Natural killer cell (primary cell): ENCODE measurements around the gene PSD. TPM values are rescaled to one million over a fixed set of nuclear protein-coding genes. Genes with fewer than 3 reads are reported as not detected.

ENCODE experiments used
- ATAC-seq, 3 donors: fragments of 150-1000 bp in 2 of 3; fragments of 200-7000 bp in 1 of 3; cut with Tn5 transposase; 1 replicate in 1 of 3; 2 replicates in 2 of 3; pipeline ENCODE4 v1.10.0; 2021; ENCODE audit warnings: mild to moderate bottlenecking in 2 of 3, moderate library complexity in 2 of 3
- DNase-seq, 2 donors: peaks; one replicate each; pipeline versions ENCODE4 v3.0.0 to v3.0.0-alpha.2; 2013 to 2021; ENCODE audit warnings: mixed read lengths in 1 of 2
- H3K27ac ChIP-seq: one replicate; pipeline ENCODE4 v1.5.1; 2013; ENCODE audit warnings: mild to moderate bottlenecking, low read length
- H3K27me3 ChIP-seq: one replicate; pipeline ENCODE4 v1.6.1; 2013; ENCODE audit warnings: low read length; ENCODE audit not compliant: control insufficient read depth, insufficient read depth
- H3K36me3 ChIP-seq: one replicate; pipeline ENCODE4 v1.6.1; 2013; ENCODE audit warnings: low read length; ENCODE audit not compliant: control insufficient read depth, insufficient read depth
- H3K4me1 ChIP-seq: one replicate; pipeline ENCODE4 v1.6.1; 2013; ENCODE audit warnings: low read length; ENCODE audit not compliant: control insufficient read depth, insufficient read depth
- H3K4me3 ChIP-seq: one replicate; pipeline ENCODE4 v1.5.1; 2013; ENCODE audit warnings: low read length
- H3K9me3 ChIP-seq: one replicate; pipeline ENCODE4 v1.6.1; 2013; ENCODE audit warnings: low read length; ENCODE audit not compliant: control insufficient read depth, insufficient read depth
- H3K27ac Mint-ChIP-seq, 2 donors: one replicate each; pipeline ENCODE4 v1.8.0; 2022; ENCODE audit warnings: mild to moderate bottlenecking in 2 of 2, mixed read lengths in 2 of 2, moderate library complexity in 1 of 2
- H3K27me3 Mint-ChIP-seq, 2 donors: one replicate each; pipeline ENCODE4 v1.8.0; 2022; ENCODE audit warnings: low read depth in 2 of 2, mixed read lengths in 2 of 2
- H3K36me3 Mint-ChIP-seq: one replicate; pipeline ENCODE4 v1.8.0; 2022; ENCODE audit warnings: mixed read lengths
- H3K4me1 Mint-ChIP-seq, 2 donors: one replicate each; pipeline ENCODE4 v1.8.0; 2022; ENCODE audit warnings: mixed read lengths in 2 of 2
- H3K4me3 Mint-ChIP-seq: one replicate; pipeline ENCODE4 v1.8.0; 2022; ENCODE audit warnings: mild to moderate bottlenecking, moderate library complexity, mixed read lengths
- H3K9me3 Mint-ChIP-seq, 2 donors: one replicate each; pipeline ENCODE4 v1.8.0; 2022; ENCODE audit warnings: mixed read lengths in 2 of 2
- CTCF ChIP-seq: fragments of 200-600 bp; IDR thresholded peaks from one replicate; pipeline ENCODE4 v1.8.0; 2022; ENCODE audit warnings: antibody characterized with exemption
- WGBS: methylation state at CpG from one replicate; pipeline ENCODE4 v1.1.7; 2013; ENCODE audit warnings: missing lambda C conversion rate; ENCODE audit not compliant: insufficient coverage; 5-methylcytosine and 5-hydroxymethylcytosine counted together
- intact Hi-C: fragments of 100-400 bp; cut with micrococcal nuclease; formaldehyde crosslinking; loops from one replicate; pipeline ENCODE4 v1.14.2; 2022
- total RNA-seq, 4 donors: library from RNA; stranded (reverse); fragments of 120-200 nt in 1 of 4; gene quantifications; one replicate each; pipeline versions ENCODE4 v1.2.3 to v1.2.4, GENCODE V29; 2013 to 2022

Gene PSD
- total RNA-seq, 3 donors from 2014 or later (not counting 1 experiment from before 2014, with no cell fraction given): 1.9 to 2.4 (median 2.1) TPM

GRCh38 chr10:102438374-102438773, 19.8 kb upstream of the PSD start:
- Histone ChIP-seq H3K9me3 (no peaks in the 10 kb centered on the region), H3K27me3 (no peaks in the 10 kb centered on the region), H3K36me3 (no peaks in the 10 kb centered on the region), H3K4me3 (no peak overlapping the region), H3K4me1 (peaks cover 47% of the 10 kb centered on the region), H3K27ac (no peak overlapping the region)
- peaks cover 45 to 48% of the 10 kb centered on the region in 2 donors for H3K4me1 Mint-ChIP-seq
- no peak overlapping the region for H3K4me3 Mint-ChIP-seq
- TF ChIP-seq CTCF: no peak
- DNase-seq (no peak), ATAC-seq (no peak)
- intact Hi-C loops: no loop called here
- no peaks in the 10 kb centered on the region for H3K27me3 Mint-ChIP-seq
- no peaks in the 10 kb centered on the region for H3K9me3 Mint-ChIP-seq
- WGBS: 82% methylated on average over 1 of the region's 1 CpG
- H3K36me3 Mint-ChIP-seq: no peaks in the 10 kb centered on the region
- H3K27ac Mint-ChIP-seq: peak overlapping the region in 1 of 2 donors; percentile 87

GRCh38 chr10:102437515-102437914, 18.9 kb upstream of the PSD start:
- Mint-ChIP-seq H3K27ac (peak overlapping the region; percentile 87 to 91), H3K4me3 (peak overlapping the region; percentile 85), H3K4me1 (peaks cover 53 to 56% of the 10 kb centered on the region in 2 donors), H3K36me3 (no peaks in the 10 kb centered on the region), H3K27me3 (no peaks in the 10 kb centered on the region), H3K9me3 (no peaks in the 10 kb centered on the region)
- ATAC-seq (no peak), DNase-seq (no peak)
- H3K27ac ChIP-seq: no peak overlapping the region
- H3K9me3 ChIP-seq: no peaks in the 10 kb centered on the region
- intact Hi-C loops: no loop called here
- H3K4me1 ChIP-seq: peaks cover 54% of the 10 kb centered on the region
- H3K36me3 ChIP-seq: no peaks in the 10 kb centered on the region
- no peaks in the 10 kb centered on the region for H3K27me3 ChIP-seq
- TF ChIP-seq CTCF: no peak
- no peak overlapping the region for H3K4me3 ChIP-seq
- WGBS: 92% methylated on average over 3 of the region's 3 CpGs

GRCh38 chr10:102436312-102436711, 17.7 kb upstream of the PSD start:
- H3K27ac ChIP-seq: peak overlapping the region; percentile 65
- H3K4me1 ChIP-seq: peaks cover 64% of the 10 kb centered on the region
- TF ChIP-seq CTCF: no peak
- ATAC-seq (no peak), DNase-seq (no peak)
- WGBS: 67% methylated on average over 6 of the region's 6 CpGs
- H3K36me3 ChIP-seq: no peaks in the 10 kb centered on the region
- no peaks in the 10 kb centered on the region for H3K27me3 ChIP-seq
- peak overlapping the region; percentile 85 for H3K4me3 Mint-ChIP-seq
- no peaks in the 10 kb centered on the region for H3K9me3 ChIP-seq
- no peaks in the 10 kb centered on the region for H3K27me3 Mint-ChIP-seq
- H3K4me3 ChIP-seq: peak overlapping the region; percentile 42
- peaks cover 65 to 68% of the 10 kb centered on the region in 2 donors for H3K4me1 Mint-ChIP-seq
- no peaks in the 10 kb centered on the region for H3K9me3 Mint-ChIP-seq
- no peaks in the 10 kb centered on the region for H3K36me3 Mint-ChIP-seq
- intact Hi-C loops: no loop called here
- peak overlapping the region; percentile 87 to 91 for H3K27ac Mint-ChIP-seq

GRCh38 chr10:102435529-102436233, 17.1 kb upstream of the PSD start:
- WGBS: 4% methylated on average over 12 of the region's 14 CpGs
- Histone ChIP-seq H3K36me3 (no peaks in the 10 kb centered on the region), H3K27ac (peak overlapping the region; percentile 69), H3K4me1 (peaks cover 64% of the 10 kb centered on the region), H3K4me3 (peak overlapping the region; percentile 42), H3K9me3 (no peaks in the 10 kb centered on the region), H3K27me3 (no peaks in the 10 kb centered on the region)
- intact Hi-C loops: no loop called here
- DNase-seq (peak in 1 of 2 donors; percentile 49), ATAC-seq (peak in 2 of 3 donors; percentile 15 to 16)
- no peak for TF ChIP-seq CTCF
- Mint-ChIP-seq H3K9me3 (no peaks in the 10 kb centered on the region), H3K27me3 (no peaks in the 10 kb centered on the region), H3K4me1 (peaks cover 65 to 68% of the 10 kb centered on the region in 2 donors), H3K36me3 (no peaks in the 10 kb centered on the region), H3K4me3 (peak overlapping the region; percentile 85), H3K27ac (peak overlapping the region; percentile 87 to 91)
